Measurements from ENCODE around the gene VAPA. TPM values are rescaled to one million over a fixed set of nuclear protein-coding genes. Genes with fewer than 3 reads are reported as not detected.

VAPA gene
- total and polyA plus RNA-seq, 3 donors from 2014 or later: 177 to 224 (median 180) TPM

GRCh38 chr18:9987931-9988330, 74.1 kb downstream of the VAPA start:
- Histone ChIP-seq H3K4me3 (no peak overlapping the region), H3K36me3 (ENCODE audit: low read depth, missing control alignments) (no peaks in the 10 kb centered on the region), H3K27me3 (no peaks in the 10 kb centered on the region), H3K4me1 (peaks cover 25% of the 10 kb centered on the region), H3K9me3 (no peaks in the 10 kb centered on the region), H3K27ac (peak overlapping the region in 1 of 2 donors; percentile 50)
- intact Hi-C loops (cut with DNase I; ENCODE audit: low total_unique reads): no loop called here
- DNase-seq: peak; percentile 44
- TF ChIP-seq CTCF (IDR thresholded peaks at IDR 0.05): no peak
- TF ChIP-seq POLR2A (IDR thresholded peaks at IDR 0.05): no peak
- 47 to 61% methylated on average over 12 of the region's 12 CpGs for WGBS, 2 donors

DNA sequence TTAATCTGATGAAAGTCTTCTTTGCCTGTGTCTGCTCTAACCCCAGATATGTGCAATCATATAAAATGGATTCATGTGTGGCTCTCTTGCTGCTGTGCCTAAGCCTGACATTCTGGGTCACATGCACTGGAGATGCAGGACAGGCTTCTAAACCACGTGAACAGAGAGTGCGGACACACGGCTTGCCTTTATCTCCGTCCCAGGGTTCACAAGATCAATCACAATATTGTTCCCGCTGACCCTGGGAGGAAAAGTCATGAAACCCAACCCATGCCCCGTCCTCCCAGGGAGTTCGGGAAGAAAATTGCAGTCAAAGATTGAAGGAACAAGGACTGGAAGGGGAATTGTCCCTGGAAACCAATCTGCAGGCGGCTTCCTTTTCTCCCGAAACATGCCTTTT, 74.8 kb downstream of the VAPA start:
- 75 to 83% methylated on average over 9 of the region's 9 CpGs for WGBS, 2 donors
- H3K27me3 ChIP-seq: no peaks in the 10 kb centered on the region
- TF ChIP-seq CTCF (IDR thresholded peaks at IDR 0.05) (no peak), POLR2A (IDR thresholded peaks at IDR 0.05) (no peak)
- H3K4me3 ChIP-seq: no peak overlapping the region
- intact Hi-C loops (cut with DNase I; ENCODE audit: low total_unique reads): no loop called here
- H3K27ac ChIP-seq: no peak overlapping the region
- H3K4me1 ChIP-seq: peaks cover 28% of the 10 kb centered on the region
- no peaks in the 10 kb centered on the region for H3K9me3 ChIP-seq
- no peak for DNase-seq
- no peaks in the 10 kb centered on the region for H3K36me3 ChIP-seq (ENCODE audit: low read depth, missing control alignments)

GRCh38 chr18:9989481-9989880, 75.7 kb downstream of the VAPA start:
- Histone ChIP-seq H3K9me3 (no peaks in the 10 kb centered on the region), H3K36me3 (ENCODE audit: low read depth, missing control alignments) (no peaks in the 10 kb centered on the region), H3K4me1 (peaks cover 28% of the 10 kb centered on the region), H3K4me3 (no peak overlapping the region), H3K27ac (no peak overlapping the region), H3K27me3 (no peaks in the 10 kb centered on the region)
- TF ChIP-seq CTCF (IDR thresholded peaks at IDR 0.05) (no peak), POLR2A (IDR thresholded peaks at IDR 0.05) (no peak)
- 54 to 69% methylated on average over 4 to 5 of the region's 5 CpGs for WGBS, 2 donors
- intact Hi-C loops (cut with DNase I; ENCODE audit: low total_unique reads): no loop called here
- no peak for DNase-seq

- DNase-seq: no peak
- H3K27me3 ChIP-seq: no peaks in the 10 kb centered on the region
- no peak overlapping the region for H3K27ac ChIP-seq
- H3K36me3 ChIP-seq (ENCODE audit: low read depth, missing control alignments): no peaks in the 10 kb centered on the region
- TF ChIP-seq CTCF (IDR thresholded peaks at IDR 0.05) (no peak), POLR2A (IDR thresholded peaks at IDR 0.05) (no peak)
- no peaks in the 10 kb centered on the region for H3K9me3 ChIP-seq
- no peak overlapping the region for H3K4me3 ChIP-seq
- 87 to 95% methylated on average over 29 of the region's 29 CpGs for WGBS, 2 donors
- H3K4me1 ChIP-seq: peaks cover 28% of the 10 kb centered on the region
- intact Hi-C loops (cut with DNase I; ENCODE audit: low total_unique reads): no loop called here
Observed at GRCh38 chr18:9991011-9992000, 77.5 kb downstream of the VAPA start.
